ENCODE measurements around the gene NOTCH1. TPM values are rescaled to one million over a fixed set of nuclear protein-coding genes. Genes with fewer than 3 reads are reported as not detected.

The NOTCH1 gene
- total RNA-seq, 4 donors from 2014 or later = 32.0 to 40.8 (median 36.2) TPM

DNA sequence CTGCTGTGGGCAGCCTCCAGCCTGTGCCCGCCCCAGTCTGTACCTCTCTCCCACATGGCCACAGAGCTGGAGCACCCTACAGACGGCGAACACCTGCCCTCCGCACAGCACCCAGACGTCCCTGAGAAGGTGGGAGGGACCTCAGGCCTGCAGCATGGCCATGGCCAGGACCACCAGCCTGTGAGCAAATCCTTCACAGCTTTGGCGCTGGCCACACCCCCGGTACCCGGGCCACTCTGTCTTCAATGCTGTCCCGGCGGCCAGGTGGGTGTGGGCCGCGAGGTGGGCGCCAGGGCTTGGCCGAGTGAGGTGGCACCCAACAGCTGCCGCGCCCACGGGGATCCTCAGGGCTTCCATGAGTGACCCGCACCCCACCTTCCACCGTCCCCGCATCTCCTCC lies 18.7 kb downstream of the NOTCH1 start:
- Histone ChIP-seq H3K36me3 (peaks cover 0 to 28% (median 14%) of the 10 kb centered on the region in 3 donors), H3K4me1 (peaks cover 41 to 91% (median 66%) of the 10 kb centered on the region in 3 donors), H3K4me3 (no peak overlapping the region), H3K27me3 (no peaks in the 10 kb centered on the region), H3K27ac (peak overlapping the region in 3 of 4 donors; percentile 44 to 69 (median 63)), H3K9me3 (no peaks in the 10 kb centered on the region)
- intact Hi-C loops (cut with DNase I) = no loop called here
- TF ChIP-seq POLR2A (IDR thresholded peaks at IDR 0.05) = no peak
- TF ChIP-seq, protein P1, sequence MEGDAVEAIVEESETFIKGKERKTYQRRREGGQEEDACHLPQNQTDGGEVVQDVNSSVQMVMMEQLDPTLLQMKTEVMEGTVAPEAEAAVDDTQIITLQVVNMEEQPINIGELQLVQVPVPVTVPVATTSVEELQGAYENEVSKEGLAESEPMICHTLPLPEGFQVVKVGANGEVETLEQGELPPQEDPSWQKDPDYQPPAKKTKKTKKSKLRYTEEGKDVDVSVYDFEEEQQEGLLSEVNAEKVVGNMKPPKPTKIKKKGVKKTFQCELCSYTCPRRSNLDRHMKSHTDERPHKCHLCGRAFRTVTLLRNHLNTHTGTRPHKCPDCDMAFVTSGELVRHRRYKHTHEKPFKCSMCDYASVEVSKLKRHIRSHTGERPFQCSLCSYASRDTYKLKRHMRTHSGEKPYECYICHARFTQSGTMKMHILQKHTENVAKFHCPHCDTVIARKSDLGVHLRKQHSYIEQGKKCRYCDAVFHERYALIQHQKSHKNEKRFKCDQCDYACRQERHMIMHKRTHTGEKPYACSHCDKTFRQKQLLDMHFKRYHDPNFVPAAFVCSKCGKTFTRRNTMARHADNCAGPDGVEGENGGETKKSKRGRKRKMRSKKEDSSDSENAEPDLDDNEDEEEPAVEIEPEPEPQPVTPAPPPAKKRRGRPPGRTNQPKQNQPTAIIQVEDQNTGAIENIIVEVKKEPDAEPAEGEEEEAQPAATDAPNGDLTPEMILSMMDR (IDR thresholded peaks at IDR 0.05) = no peak
- no peak for DNase-seq
- 81 to 96% methylated on average over 5 to 8 of the region's 20 CpGs for WGBS, 2 donors

DNA sequence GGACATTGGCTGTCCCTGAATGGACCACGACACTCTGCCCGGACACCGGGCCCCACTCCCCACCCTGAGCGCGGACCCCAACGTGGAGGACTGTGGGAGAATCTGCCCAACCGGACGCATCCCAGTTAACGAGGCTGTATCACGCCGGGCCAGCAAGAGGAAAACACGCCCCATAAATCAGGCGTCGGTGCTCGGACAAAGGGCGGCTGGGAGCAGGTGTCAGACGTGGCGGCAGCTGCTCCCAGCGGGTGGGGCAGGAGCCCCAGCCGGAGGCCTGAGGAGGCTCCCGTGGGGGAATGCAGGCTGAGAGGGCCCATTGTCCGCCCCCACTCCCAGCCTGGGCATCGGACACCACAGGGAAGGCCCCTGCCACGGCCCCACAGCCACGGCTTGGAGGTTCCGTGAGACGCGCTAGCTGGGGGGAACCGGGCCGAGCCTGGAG lies 19.2 kb downstream of the NOTCH1 start:
- DNase-seq = no peak
- Histone ChIP-seq H3K4me1 (peaks cover 36 to 87% (median 61%) of the 10 kb centered on the region in 3 donors), H3K4me3 (no peak overlapping the region), H3K27me3 (no peaks in the 10 kb centered on the region), H3K27ac (peak overlapping the region in 3 of 4 donors; percentile 44 to 69 (median 63)), H3K36me3 (peaks cover under 1 to 32% (median 14%) of the 10 kb centered on the region in 3 donors), H3K9me3 (no peaks in the 10 kb centered on the region)
- intact Hi-C loops (cut with DNase I) = no loop called here
- TF ChIP-seq, protein P1 (IDR thresholded peaks at IDR 0.05) = no peak
- no peak for TF ChIP-seq POLR2A (IDR thresholded peaks at IDR 0.05)
- WGBS, 2 donors = 50 to 72% methylated on average over 9 to 20 of the region's 30 CpGs

DNA sequence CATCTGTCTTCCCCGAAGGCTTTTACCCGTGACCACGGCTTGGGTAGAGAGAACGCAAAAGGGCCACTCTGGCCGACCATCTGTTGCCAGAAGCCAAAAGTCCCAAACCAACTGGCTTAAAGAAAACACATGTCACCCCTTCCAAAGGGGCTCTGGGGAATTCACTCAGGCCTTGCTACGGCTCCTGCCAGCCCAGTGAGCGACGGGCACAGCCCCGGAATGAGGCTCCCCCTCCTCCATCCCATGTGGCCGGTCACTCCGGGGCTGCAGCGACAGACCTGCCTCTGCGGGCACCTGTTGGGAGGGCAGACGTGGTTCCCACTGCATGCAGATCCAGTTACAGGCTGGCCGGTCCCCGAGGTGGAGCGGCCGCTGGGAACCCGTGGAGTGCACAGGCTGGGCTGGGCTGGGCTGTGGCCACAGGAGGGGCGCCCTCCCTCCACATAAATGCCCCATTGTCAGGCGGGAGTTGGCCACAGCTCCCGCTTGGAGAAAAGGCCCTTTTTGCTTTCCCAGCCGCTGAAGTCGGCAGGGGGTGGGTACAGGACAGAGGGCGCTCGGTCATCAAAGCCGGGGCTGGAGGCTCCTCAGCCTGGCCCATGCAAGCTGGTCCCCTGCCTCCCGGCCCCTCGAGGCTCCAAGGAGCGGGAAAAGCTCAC lies 19.9 kb downstream of the NOTCH1 start:
- H3K4me1 ChIP-seq = peaks cover 29 to 80% (median 55%) of the 10 kb centered on the region in 3 donors
- H3K4me3 ChIP-seq = no peak overlapping the region
- peaks cover 8 to 39% (median 14%) of the 10 kb centered on the region in 3 donors for H3K36me3 ChIP-seq
- DNase-seq = no peak
- H3K27ac ChIP-seq = peak overlapping the region in 3 of 4 donors; percentile 25 to 69 (median 63)
- WGBS, 2 donors = 60 to 90% methylated on average over 4 to 8 of the region's 30 CpGs
- TF ChIP-seq POLR2A (IDR thresholded peaks at IDR 0.05) = no peak
- TF ChIP-seq, protein P1 (IDR thresholded peaks at IDR 0.05) = no peak
- no peaks in the 10 kb centered on the region for H3K9me3 ChIP-seq
- no peaks in the 10 kb centered on the region for H3K27me3 ChIP-seq
- intact Hi-C loops (cut with DNase I) = no loop called here

DNA sequence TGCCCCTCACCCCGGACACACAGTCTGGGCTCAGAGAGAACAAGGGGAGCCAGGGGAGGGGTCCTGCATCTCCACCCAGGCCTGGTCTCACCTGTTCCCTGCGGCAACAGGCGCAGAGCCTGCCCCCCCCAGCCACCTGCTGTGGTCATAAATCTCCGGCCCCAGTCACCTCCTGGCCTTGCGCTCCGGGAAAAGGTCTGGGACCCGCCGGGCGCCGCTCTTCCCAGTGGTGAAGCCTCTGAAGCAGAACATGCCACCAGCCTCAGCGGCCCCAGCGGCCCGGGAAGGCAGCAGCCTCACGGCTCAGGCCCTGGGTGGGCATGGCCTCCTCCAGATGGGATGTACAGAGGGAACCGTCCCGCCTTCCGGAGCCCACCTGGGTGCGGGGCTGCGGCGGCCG lies 20.6 kb downstream of the NOTCH1 start:
- DNase-seq = no peak
- Histone ChIP-seq H3K4me3 (no peak overlapping the region), H3K9me3 (no peaks in the 10 kb centered on the region), H3K27me3 (no peaks in the 10 kb centered on the region), H3K27ac (peak overlapping the region in 1 of 4 donors; percentile 69), H3K4me1 (peaks cover 22 to 72% (median 47%) of the 10 kb centered on the region in 3 donors), H3K36me3 (peaks cover 9 to 41% (median 14%) of the 10 kb centered on the region in 3 donors)
- 75% methylated on average over 4 of the region's 21 CpGs; no CpG with 5 or more reads in 1 of the 2 donors for WGBS, 2 donors
- intact Hi-C loops (cut with DNase I) = no loop called here
- TF ChIP-seq, protein P1 (IDR thresholded peaks at IDR 0.05) = no peak
- no peak for TF ChIP-seq POLR2A (IDR thresholded peaks at IDR 0.05)
